Measurements from ENCODE around the gene LRSAM1.

The LRSAM1 gene

DNA sequence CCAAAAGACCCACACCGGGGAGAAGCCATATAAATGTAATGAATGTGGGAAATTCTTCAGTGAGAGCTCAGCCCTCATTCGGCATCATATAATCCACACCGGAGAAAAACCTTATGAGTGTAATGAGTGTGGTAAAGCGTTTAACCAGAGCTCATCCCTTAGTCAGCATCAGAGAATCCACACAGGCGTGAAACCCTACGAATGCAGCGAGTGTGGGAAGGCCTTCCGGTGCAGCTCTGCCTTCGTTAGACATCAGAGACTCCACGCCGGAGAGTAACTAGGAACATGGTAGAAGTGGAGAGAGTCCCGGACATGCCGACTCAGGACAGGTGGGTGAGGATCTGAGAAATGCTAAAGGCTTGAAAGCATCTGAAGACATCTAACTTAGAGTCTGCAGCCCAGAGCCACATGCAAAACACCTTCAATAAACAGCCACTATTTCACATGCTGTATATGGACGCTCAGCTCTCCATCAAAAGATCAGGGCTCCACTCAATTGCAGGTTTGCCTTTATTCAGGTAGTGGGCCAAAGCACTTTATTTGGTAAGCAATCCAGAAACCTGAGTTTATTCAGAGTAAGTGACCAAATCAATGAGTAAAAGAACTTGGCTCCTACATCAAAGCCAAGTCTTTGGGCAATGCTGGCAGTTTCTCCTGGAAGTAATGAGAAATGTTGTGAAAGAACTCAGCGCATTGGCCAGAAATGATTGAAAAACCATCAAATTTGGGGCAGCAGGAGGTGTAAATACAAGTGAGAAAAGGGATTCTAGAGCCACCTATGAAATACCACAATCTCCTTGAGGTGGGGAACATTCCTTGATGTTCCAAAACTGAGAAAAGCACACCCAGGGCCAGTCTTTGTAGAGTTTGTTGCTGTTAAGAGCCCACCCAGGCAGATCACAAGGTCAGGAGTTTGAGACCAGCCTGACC, 6.1 kb upstream of the LRSAM1 start:
- H3K27ac ChIP-seq (ENCODE audit: low read length), result no peak overlapping the region
- ATAC-seq (ENCODE audit: insufficient read depth, low read depth) (peak; percentile 18; the same call in 1 of the 3 replicates), DNase-seq (no peak)
- H3K9ac ChIP-seq (ENCODE audit: low read depth, low read length), result no peak overlapping the region
- no peak overlapping the region for H2AFZ ChIP-seq (ENCODE audit: low read depth, low read length)
- peaks cover 84% of the 10 kb centered on the region for H3K36me3 ChIP-seq (ENCODE audit: insufficient read depth, low read length)
- no peaks in the 10 kb centered on the region for H3K27me3 ChIP-seq (ENCODE audit: insufficient read depth, low read length, poor library complexity)
- H3K4me1 ChIP-seq (ENCODE audit: insufficient read depth, low read length), result peaks cover 24% of the 10 kb centered on the region
- TF ChIP-seq EZH2 (IDR thresholded peaks at IDR 0.05; ENCODE audit: borderline replicate concordance, low read depth, low read length, severe bottlenecking), result no peak
- no peak for TF ChIP-seq CTCF (IDR thresholded peaks at IDR 0.05; ENCODE audit: borderline replicate concordance, extremely low read depth, low read length, poor library complexity, severe bottlenecking)
- H3K4me2 ChIP-seq (ENCODE audit: insufficient read depth, low read length), result no peak overlapping the region
- no peaks in the 10 kb centered on the region for H3K9me3 ChIP-seq (ENCODE audit: insufficient read depth, low read length, severe bottlenecking)
- peaks cover 46% of the 10 kb centered on the region for H4K20me1 ChIP-seq (ENCODE audit: insufficient read depth, low read length)
- H3K4me3 ChIP-seq (ENCODE audit: low read depth in 1 of 2, low read length in 2 of 2), result no peak overlapping the region
- H3K79me2 ChIP-seq (ENCODE audit: insufficient read depth, low read length), result peaks cover 23% of the 10 kb centered on the region

DNA sequence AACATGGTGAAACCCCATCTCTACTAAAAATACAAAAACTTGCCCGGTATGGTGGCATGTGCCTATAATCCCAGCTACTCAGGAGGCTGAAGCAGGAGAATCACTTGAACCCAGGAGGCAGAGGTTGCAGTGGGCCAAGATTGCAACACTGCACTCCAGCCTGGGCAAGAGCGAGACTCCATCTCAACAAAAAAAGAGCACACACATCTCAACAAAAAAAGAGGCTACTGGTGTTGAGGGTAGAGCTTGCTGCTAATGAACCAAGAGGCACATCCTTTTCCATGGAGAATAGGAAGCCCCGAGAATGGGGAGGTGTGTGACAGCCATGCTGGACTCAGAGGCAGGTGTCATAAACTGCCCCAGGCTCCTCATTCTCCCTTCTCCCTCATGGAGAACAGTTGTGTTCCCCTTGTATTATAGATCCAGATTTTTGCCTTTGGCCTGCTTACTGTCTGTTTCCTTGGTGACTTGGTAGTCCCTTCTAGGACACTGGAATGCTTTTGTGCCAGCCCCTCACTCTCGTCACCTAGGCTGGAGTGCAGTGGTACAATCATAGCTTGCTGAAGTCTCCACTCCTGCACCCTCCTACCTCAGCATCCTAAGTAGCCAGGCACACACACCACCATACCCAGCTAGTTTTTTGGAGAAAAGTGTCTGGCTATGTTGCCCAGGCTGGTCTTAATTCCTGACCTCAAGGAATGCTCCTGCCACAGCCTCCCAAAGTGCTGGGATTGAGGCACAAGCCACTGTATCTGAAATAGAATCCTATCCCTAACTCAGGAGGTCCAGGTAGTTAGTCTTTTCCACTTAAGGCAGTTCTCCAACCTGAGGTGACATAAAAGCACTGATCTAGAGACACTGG, 5.2 kb upstream of the LRSAM1 start:
- H3K27me3 ChIP-seq (ENCODE audit: insufficient read depth, low read length, poor library complexity), result no peaks in the 10 kb centered on the region
- no peak overlapping the region for H3K4me3 ChIP-seq (ENCODE audit: low read depth in 1 of 2, low read length in 2 of 2)
- peaks cover 32% of the 10 kb centered on the region for H3K79me2 ChIP-seq (ENCODE audit: insufficient read depth, low read length)
- no peak overlapping the region for H3K4me2 ChIP-seq (ENCODE audit: insufficient read depth, low read length)
- no peak overlapping the region for H3K27ac ChIP-seq (ENCODE audit: low read length)
- peaks cover 83% of the 10 kb centered on the region for H3K36me3 ChIP-seq (ENCODE audit: insufficient read depth, low read length)
- H3K9ac ChIP-seq (ENCODE audit: low read depth, low read length), result no peak overlapping the region
- H3K9me3 ChIP-seq (ENCODE audit: insufficient read depth, low read length, severe bottlenecking), result no peaks in the 10 kb centered on the region
- TF ChIP-seq CTCF (IDR thresholded peaks at IDR 0.05; ENCODE audit: borderline replicate concordance, extremely low read depth, low read length, poor library complexity, severe bottlenecking), result no peak
- TF ChIP-seq EZH2 (IDR thresholded peaks at IDR 0.05; ENCODE audit: borderline replicate concordance, low read depth, low read length, severe bottlenecking), result no peak
- 0 out of 3 replicates have a peak, but pooled peaks have one; percentile 5 for ATAC-seq (ENCODE audit: insufficient read depth, low read depth)
- DNase-seq, result no peak
- peaks cover 27% of the 10 kb centered on the region for H3K4me1 ChIP-seq (ENCODE audit: insufficient read depth, low read length)
- H2AFZ ChIP-seq (ENCODE audit: low read depth, low read length), result no peak overlapping the region
- H4K20me1 ChIP-seq (ENCODE audit: insufficient read depth, low read length), result peaks cover 51% of the 10 kb centered on the region

DNA sequence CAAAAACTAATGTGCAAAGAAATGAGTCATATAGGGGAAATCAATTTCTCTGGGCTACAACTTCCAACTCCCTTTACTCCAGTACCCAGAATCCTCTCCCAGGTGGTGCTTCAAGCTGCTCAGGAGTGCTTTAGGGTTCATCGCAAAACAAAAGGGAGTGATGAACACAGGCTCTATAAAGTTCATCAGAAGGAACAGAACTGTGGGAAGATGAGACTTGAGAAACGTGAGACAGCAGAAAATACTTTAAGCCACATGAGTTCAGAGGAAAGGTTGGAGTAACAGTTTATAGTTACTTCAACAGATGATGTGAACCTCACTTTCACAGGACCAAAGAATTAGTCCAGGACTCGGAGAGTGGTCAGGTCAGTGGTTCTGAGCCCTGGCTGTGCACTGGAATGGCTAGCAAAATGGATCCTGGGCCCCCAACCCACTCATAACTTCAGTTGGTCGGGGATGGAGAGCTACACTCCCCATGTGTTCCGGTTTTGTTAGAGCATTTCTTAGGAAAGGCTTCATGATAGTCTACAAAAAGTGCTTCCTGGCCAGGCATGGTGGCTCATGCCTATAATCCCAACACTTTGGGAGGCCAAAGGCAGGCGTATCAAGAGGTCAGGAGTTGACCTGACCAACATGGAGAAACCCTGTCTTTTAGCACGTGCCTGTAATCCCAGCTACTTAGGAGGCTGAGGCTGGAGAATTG, 4.4 kb upstream of the LRSAM1 start:
- Histone ChIP-seq H4K20me1 (ENCODE audit: insufficient read depth, low read length) (peaks cover 51% of the 10 kb centered on the region), H3K4me2 (ENCODE audit: insufficient read depth, low read length) (no peak overlapping the region), H3K4me1 (ENCODE audit: insufficient read depth, low read length) (peaks cover 29% of the 10 kb centered on the region), H3K79me2 (ENCODE audit: insufficient read depth, low read length) (peaks cover 38% of the 10 kb centered on the region), H2AFZ (ENCODE audit: low read depth, low read length) (no peak overlapping the region), H3K27me3 (ENCODE audit: insufficient read depth, low read length, poor library complexity) (no peaks in the 10 kb centered on the region), H3K4me3 (ENCODE audit: low read depth in 1 of 2, low read length in 2 of 2) (no peak overlapping the region), H3K27ac (ENCODE audit: low read length) (no peak overlapping the region), H3K36me3 (ENCODE audit: insufficient read depth, low read length) (peaks cover 80% of the 10 kb centered on the region), H3K9ac (ENCODE audit: low read depth, low read length) (no peak overlapping the region), H3K9me3 (ENCODE audit: insufficient read depth, low read length, severe bottlenecking) (no peaks in the 10 kb centered on the region)
- DNase-seq (no peak), ATAC-seq (ENCODE audit: insufficient read depth, low read depth) (no peak)
- TF ChIP-seq EZH2 (IDR thresholded peaks at IDR 0.05; ENCODE audit: borderline replicate concordance, low read depth, low read length, severe bottlenecking) (no peak), CTCF (IDR thresholded peaks at IDR 0.05; ENCODE audit: borderline replicate concordance, extremely low read depth, low read length, poor library complexity, severe bottlenecking) (no peak)

All from DND-41 (cell line).